Trophoblast cell (in vitro differentiated cells and primary cell): ENCODE results near the gene BNC2.
A peak's percentile ranks its signal among the peaks of the same experiment; 100 is the strongest.

Source experiments
- DNase-seq, 2 donors: peaks; one replicate each; pipeline ENCODE4 v3.0.0-alpha.2; 2016
- H2AFZ ChIP-seq: 2 replicates; pipeline ENCODE4 v1.6.1; 2013; ENCODE audit warnings: low read length, moderate library complexity, mild to moderate bottlenecking; ENCODE audit not compliant: insufficient read depth, poor library complexity
- H2AK5ac ChIP-seq: 2 replicates; pipeline ENCODE4 v1.6.1; 2013; ENCODE audit warnings: mild to moderate bottlenecking, low read length
- H2BK120ac ChIP-seq: 2 replicates; pipeline ENCODE4 v1.6.1; 2013; ENCODE audit warnings: low read length, mild to moderate bottlenecking, moderate library complexity; ENCODE audit not compliant: insufficient read depth, poor library complexity
- H2BK12ac ChIP-seq: 2 replicates; pipeline ENCODE4 v1.6.1; 2013; ENCODE audit warnings: mild to moderate bottlenecking, low read length, moderate library complexity
- H2BK5ac ChIP-seq: 2 replicates; pipeline ENCODE4 v1.6.1; 2013; ENCODE audit warnings: low read length, low read depth, moderate library complexity, mild to moderate bottlenecking; ENCODE audit not compliant: poor library complexity
- H3K14ac ChIP-seq: 2 replicates; pipeline ENCODE4 v1.6.1; 2013; ENCODE audit warnings: mild to moderate bottlenecking, low read length
- H3K18ac ChIP-seq: 2 replicates; pipeline ENCODE4 v1.6.1; 2013; ENCODE audit warnings: mild to moderate bottlenecking, low read length
- H3K23ac ChIP-seq: 2 replicates; pipeline ENCODE4 v1.6.1; 2013; ENCODE audit warnings: low read length
- H3K27ac ChIP-seq: 2 replicates; pipeline ENCODE4 v1.5.1; 2013; ENCODE audit warnings: low read depth, mild to moderate bottlenecking, inconsistent platforms, low read length, moderate library complexity
- H3K27me3 ChIP-seq: 2 replicates; pipeline ENCODE4 v1.6.1; 2013; ENCODE audit warnings: inconsistent platforms, mild to moderate bottlenecking, low read length, moderate library complexity; ENCODE audit not compliant: insufficient read depth
- H3K36me3 ChIP-seq, 2 experiments: 1 replicate in 1 of 2; 2 replicates in 1 of 2; pipeline ENCODE4 v1.6.1; 2013; ENCODE audit warnings: low read length in 2 of 2, mild to moderate bottlenecking in 2 of 2, moderate library complexity in 1 of 2; ENCODE audit not compliant: insufficient read depth in 2 of 2, control insufficient read depth in 1 of 2
- H3K4ac ChIP-seq: 2 replicates; pipeline ENCODE4 v1.6.1; 2013; ENCODE audit warnings: low read depth, mild to moderate bottlenecking, low read length, moderate library complexity
- H3K4me1 ChIP-seq, 2 experiments: 1 replicate in 1 of 2; 2 replicates in 1 of 2; pipeline ENCODE4 v1.6.1; 2013; ENCODE audit warnings: low read length in 2 of 2, mild to moderate bottlenecking in 2 of 2, moderate library complexity in 1 of 2; ENCODE audit not compliant: insufficient read depth in 2 of 2, control insufficient read depth in 1 of 2
- H3K4me2 ChIP-seq: 2 replicates; pipeline ENCODE4 v1.6.1; 2013; ENCODE audit warnings: inconsistent platforms, mild to moderate bottlenecking, low read length, moderate library complexity
- H3K4me3 ChIP-seq: 2 replicates; pipeline ENCODE4 v1.5.1; 2013; ENCODE audit warnings: mild to moderate bottlenecking, low read depth, low read length, inconsistent platforms
- H3K79me1 ChIP-seq: one replicate; pipeline ENCODE4 v1.6.1; 2013; ENCODE audit warnings: low read length
- H3K79me2 ChIP-seq: 2 replicates; pipeline ENCODE4 v1.6.1; 2013; ENCODE audit warnings: low read length, mild to moderate bottlenecking; ENCODE audit not compliant: control insufficient read depth, insufficient read depth, poor library complexity
- H3K9ac ChIP-seq: 2 replicates; pipeline ENCODE4 v1.6.1; 2013; ENCODE audit warnings: mild to moderate bottlenecking, low read length
- H3K9me3 ChIP-seq: 2 replicates; pipeline ENCODE4 v1.6.1; 2013; ENCODE audit warnings: low read depth, mild to moderate bottlenecking, control low read depth, inconsistent platforms, low read length; ENCODE audit not compliant: insufficient read depth
- H4K12ac ChIP-seq: 2 replicates; pipeline ENCODE4 v1.6.1; 2013; ENCODE audit warnings: low read depth, mild to moderate bottlenecking, low read length, moderate library complexity
- H4K8ac ChIP-seq: 2 replicates; pipeline ENCODE4 v1.6.1; 2013; ENCODE audit warnings: low read depth, mild to moderate bottlenecking, low read length, moderate library complexity
- H4K91ac ChIP-seq: one replicate; pipeline ENCODE4 v1.6.1; 2013; ENCODE audit warnings: low read depth, mild to moderate bottlenecking, low read length, moderate library complexity
- WGBS: extraction: QIAGEN DNeasy Blood & Tissue Kit; methylation state at CpG from one replicate; pipeline ENCODE4 v1.1.7; 2013; ENCODE audit warnings: missing lambda C conversion rate; ENCODE audit not compliant: insufficient read length, insufficient coverage; ENCODE audit errors: extremely low coverage; 5-methylcytosine and 5-hydroxymethylcytosine counted together

The BNC2 gene

DNA sequence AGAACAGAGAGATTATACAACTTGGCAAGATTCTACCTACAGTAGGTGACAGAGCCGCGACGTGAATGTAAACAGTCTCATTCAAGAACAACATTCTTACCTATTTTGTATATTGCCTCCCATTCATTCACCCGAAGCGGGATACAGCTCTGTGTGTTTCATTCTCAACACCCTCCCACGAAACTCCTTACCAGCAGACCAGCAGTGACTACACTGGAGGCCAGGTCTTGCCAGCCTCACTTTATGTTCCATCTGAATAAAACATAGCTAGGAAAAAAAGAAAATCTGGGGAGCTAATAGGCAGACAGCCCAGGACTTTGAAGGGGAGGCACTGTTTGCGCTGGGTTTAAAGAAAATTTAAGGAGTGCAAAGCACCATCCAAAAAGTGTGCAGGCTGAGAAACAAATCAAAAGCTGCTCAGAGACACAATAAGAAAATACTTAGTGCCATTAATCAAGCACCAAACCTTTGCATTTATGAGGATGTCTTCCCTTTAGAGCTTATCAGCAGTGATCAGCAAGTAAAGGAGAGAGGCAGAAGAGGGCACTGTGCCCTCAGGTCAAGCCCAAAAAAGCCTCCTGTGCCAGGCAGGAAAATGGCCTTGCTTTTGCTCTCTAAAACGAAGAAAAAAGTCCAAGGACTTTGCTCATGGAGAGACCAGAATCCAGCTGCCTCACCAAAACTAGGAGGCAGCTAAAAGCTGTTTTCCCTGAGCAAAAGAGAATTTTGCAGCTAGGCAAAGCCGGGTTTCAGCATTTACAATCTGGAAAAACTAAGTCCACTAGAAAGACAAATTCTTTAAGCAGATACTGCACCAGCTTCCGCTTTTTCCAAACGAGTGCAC is 295.1 kb downstream of the BNC2 start:
- Histone ChIP-seq H3K18ac (no peak overlapping the region), H3K23ac (no peak overlapping the region), H4K91ac (no peak overlapping the region), H4K12ac (no peak overlapping the region), H3K79me2 (no peaks in the 10 kb centered on the region), H2BK120ac (no peak overlapping the region), H3K4ac (no peak overlapping the region), H3K27me3 (no peaks in the 10 kb centered on the region), H3K36me3 (no peaks in the 10 kb centered on the region), H3K27ac (peak overlapping the region; percentile 2), H3K79me1 (no peaks in the 10 kb centered on the region), H3K4me3 (no peak overlapping the region), H3K4me1 (peaks cover 5 to 6% of the 10 kb centered on the region in 2 experiments), H3K4me2 (no peak overlapping the region), H3K14ac (no peak overlapping the region), H2BK12ac (no peak overlapping the region), H3K9ac (no peak overlapping the region), H2AK5ac (no peak overlapping the region), H2BK5ac (no peak overlapping the region), H3K9me3 (no peaks in the 10 kb centered on the region), H2AFZ (no peak overlapping the region), H4K8ac (no peak overlapping the region)
- DNase-seq, result no peak
- WGBS, result no CpG with 5 or more reads among the region's 11 CpGs

GRCh38 chr9:16572005-16572734 is 298.3 kb downstream of the BNC2 start:
- no peaks in the 10 kb centered on the region for H3K79me1 ChIP-seq
- no peak overlapping the region for H2AFZ ChIP-seq
- no peak overlapping the region for H2BK5ac ChIP-seq
- no peak overlapping the region for H4K8ac ChIP-seq
- H3K79me2 ChIP-seq, result no peaks in the 10 kb centered on the region
- no peak overlapping the region for H2AK5ac ChIP-seq
- H3K4me2 ChIP-seq, result no peak overlapping the region
- DNase-seq, result no peak
- no peaks in the 10 kb centered on the region for H3K36me3 ChIP-seq
- no peak overlapping the region for H3K4ac ChIP-seq
- WGBS, result no CpG with 5 or more reads among the region's 5 CpGs
- H3K4me3 ChIP-seq, result no peak overlapping the region
- H3K18ac ChIP-seq, result no peak overlapping the region
- no peak overlapping the region for H2BK12ac ChIP-seq
- no peak overlapping the region for H4K12ac ChIP-seq
- H3K23ac ChIP-seq, result no peak overlapping the region
- no peaks in the 10 kb centered on the region for H3K9me3 ChIP-seq
- H3K9ac ChIP-seq, result no peak overlapping the region
- H3K27ac ChIP-seq, result no peak overlapping the region
- no peak overlapping the region for H3K14ac ChIP-seq
- no peaks in the 10 kb centered on the region for H3K27me3 ChIP-seq
- H2BK120ac ChIP-seq, result no peak overlapping the region
- H4K91ac ChIP-seq, result no peak overlapping the region
- peaks cover 5 to 6% of the 10 kb centered on the region in 2 experiments for H3K4me1 ChIP-seq

DNA sequence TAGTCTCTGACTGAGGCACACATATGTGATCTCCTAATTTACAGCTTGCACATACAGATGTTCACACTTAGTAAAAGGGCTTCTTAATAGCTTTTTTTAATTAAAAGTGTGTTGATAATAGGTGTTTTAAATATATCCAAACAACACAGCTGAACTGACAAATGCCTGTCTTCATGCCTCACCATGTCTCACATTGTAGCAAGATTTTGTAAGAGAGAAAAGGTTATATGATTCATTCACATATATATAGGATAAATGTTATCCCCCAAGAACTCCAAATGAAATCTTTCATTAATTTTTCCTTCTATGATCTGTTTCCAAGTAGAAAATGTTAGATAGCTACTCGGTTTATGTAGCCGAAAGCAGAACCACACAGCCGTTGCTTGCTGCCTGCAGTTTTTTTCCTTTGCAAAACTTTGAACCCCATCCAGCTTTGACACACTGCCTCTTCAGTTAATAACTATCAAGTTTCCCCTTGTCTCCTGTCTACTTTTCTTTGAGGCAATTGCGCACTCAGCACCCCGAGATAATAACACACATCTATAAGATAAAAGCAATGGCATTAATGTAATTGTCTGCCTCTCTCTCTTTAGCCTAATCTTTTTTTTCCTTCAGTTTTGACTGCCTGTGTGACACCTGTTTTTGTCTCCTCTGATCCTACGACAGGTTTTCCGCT is 299.2 kb downstream of the BNC2 start:
- Histone ChIP-seq H3K79me2 (no peaks in the 10 kb centered on the region), H3K4me3 (no peak overlapping the region), H4K8ac (no peak overlapping the region), H2BK120ac (no peak overlapping the region), H3K18ac (no peak overlapping the region), H3K14ac (no peak overlapping the region), H3K36me3 (no peaks in the 10 kb centered on the region), H4K12ac (no peak overlapping the region), H3K27ac (no peak overlapping the region), H3K4me2 (no peak overlapping the region), H3K9me3 (no peaks in the 10 kb centered on the region), H4K91ac (no peak overlapping the region), H3K4ac (no peak overlapping the region), H3K27me3 (no peaks in the 10 kb centered on the region), H2AFZ (no peak overlapping the region), H2BK12ac (no peak overlapping the region), H3K9ac (no peak overlapping the region), H2BK5ac (no peak overlapping the region), H3K79me1 (no peaks in the 10 kb centered on the region), H3K23ac (no peak overlapping the region), H2AK5ac (no peak overlapping the region), H3K4me1 (peaks cover 5 to 6% of the 10 kb centered on the region in 2 experiments)
- DNase-seq, result no peak
- no CpG with 5 or more reads among the region's 7 CpGs for WGBS

- Histone ChIP-seq H2AK5ac (no peak overlapping the region), H4K12ac (no peak overlapping the region), H2AFZ (no peak overlapping the region), H3K27me3 (no peaks in the 10 kb centered on the region), H3K14ac (no peak overlapping the region), H3K4me1 (no peaks in the 10 kb centered on the region), H3K9ac (no peak overlapping the region), H3K4me3 (no peak overlapping the region), H4K8ac (no peak overlapping the region), H3K18ac (no peak overlapping the region), H3K36me3 (peaks cover 0 to 2% of the 10 kb centered on the region in 2 experiments), H2BK12ac (no peak overlapping the region), H3K27ac (no peak overlapping the region), H3K79me2 (no peaks in the 10 kb centered on the region), H2BK5ac (no peak overlapping the region), H3K4ac (no peak overlapping the region), H3K79me1 (no peaks in the 10 kb centered on the region), H4K91ac (no peak overlapping the region), H3K9me3 (no peaks in the 10 kb centered on the region), H2BK120ac (no peak overlapping the region), H3K4me2 (no peak overlapping the region), H3K23ac (no peak overlapping the region)
- DNase-seq, result no peak
- WGBS, result no CpG with 5 or more reads among the region's 2 CpGs
Measured at GRCh38 chr9:16563446-16563845, 307.0 kb downstream of the BNC2 start.
